DMS153 (cell line): Measurements from ENCODE around the gene GARIN3.

Experiments
- DNase-seq: peaks from one replicate; lab custom pipeline; 2025; lab: John Stamatoyannopoulos, UW

GARIN3 gene

GRCh38 chr5:157148734-157149615 lies 17.1 kb downstream of the GARIN3 start:
- DNase-seq: peak; percentile 0

- DNase-seq: no peak
These were observed 22.7 kb downstream of the GARIN3 start for GRCh38 chr5:157143127-157143971.

GRCh38 chr5:157142317-157143126 lies 23.5 kb downstream of the GARIN3 start, which contains the start of gene MED7:
Gene MED7 (minus strand): TSS chr5:157142865. CDS start chr5:157139431, 3,434 bp downstream.
- peak; percentile 88 for DNase-seq

- DNase-seq: no peak
These were observed 28.4 kb downstream of the GARIN3 start for GRCh38 chr5:157137691-157138090.

GRCh38 chr5:157132281-157132612 lies 33.8 kb downstream of the GARIN3 start:
- DNase-seq: no peak

- DNase-seq: no peak
These were observed 35.1 kb downstream of the GARIN3 start for GRCh38 chr5:157130925-157131324.

GRCh38 chr5:157121709-157122108 lies 44.4 kb downstream of the GARIN3 start:
- no peak for DNase-seq

GRCh38 chr5:157120102-157120501 lies 46.0 kb downstream of the GARIN3 start:
- DNase-seq: no peak

- DNase-seq: no peak
These were observed 49.5 kb downstream of the GARIN3 start for GRCh38 chr5:157116483-157116954.

- DNase-seq: no peak
These were observed 50.6 kb downstream of the GARIN3 start for GRCh38 chr5:157115502-157115901.

GRCh38 chr5:157115012-157115411 lies 51.1 kb downstream of the GARIN3 start:
- no peak for DNase-seq

- DNase-seq: no peak
These were observed 53.1 kb downstream of the GARIN3 start for GRCh38 chr5:157113002-157113401.
